Globus pallidus (tissue), 1 donor: ENCODE data around the gene FRMD3.

ENCODE experiments used
- DNase-seq: peaks from one replicate; pipeline ENCODE4 v3.0.0-alpha.2; 2015; ENCODE audit warnings: low spot score

The FRMD3 gene

DNA sequence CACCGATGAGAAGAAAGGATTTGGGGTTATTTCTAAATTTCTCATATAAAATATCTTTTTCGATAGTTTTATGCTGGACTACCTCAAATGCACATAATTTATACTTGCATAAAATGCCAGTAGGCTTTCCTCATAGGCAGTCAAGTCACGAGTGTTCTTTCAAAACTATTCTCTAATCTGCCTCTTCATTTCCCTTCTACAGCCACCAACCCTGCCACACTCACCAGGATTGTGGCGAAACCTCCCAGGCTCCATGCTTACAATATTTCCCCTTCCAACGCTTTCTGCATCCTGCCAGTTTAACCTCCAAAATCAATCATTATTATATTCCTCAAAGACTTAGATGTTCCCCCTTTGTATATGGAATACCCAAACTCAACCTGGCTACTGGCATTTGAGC lies 65.4 kb downstream of the FRMD3 start:
- DNase-seq, result no peak

DNA sequence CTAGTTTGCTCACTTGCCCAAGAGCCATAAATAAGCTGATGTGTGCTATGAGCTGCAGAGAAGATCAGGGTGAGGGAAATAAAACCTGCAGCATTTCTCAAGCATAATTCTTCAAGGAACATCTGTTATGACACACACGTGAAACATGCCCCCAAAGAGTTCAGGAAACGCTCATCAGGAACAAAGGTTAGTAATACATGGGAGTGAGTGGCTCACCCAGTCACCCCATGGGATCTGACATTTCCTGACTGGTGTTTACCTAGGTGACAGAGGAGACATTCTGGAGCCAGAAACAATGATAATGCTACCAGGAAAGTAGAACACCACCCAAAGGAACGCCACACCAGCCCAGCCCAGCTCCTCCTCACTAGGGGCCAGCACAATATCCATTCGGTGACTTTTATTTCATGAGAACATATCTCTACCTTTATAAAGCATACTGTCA lies 66.0 kb downstream of the FRMD3 start:
- DNase-seq, result no peak

DNA sequence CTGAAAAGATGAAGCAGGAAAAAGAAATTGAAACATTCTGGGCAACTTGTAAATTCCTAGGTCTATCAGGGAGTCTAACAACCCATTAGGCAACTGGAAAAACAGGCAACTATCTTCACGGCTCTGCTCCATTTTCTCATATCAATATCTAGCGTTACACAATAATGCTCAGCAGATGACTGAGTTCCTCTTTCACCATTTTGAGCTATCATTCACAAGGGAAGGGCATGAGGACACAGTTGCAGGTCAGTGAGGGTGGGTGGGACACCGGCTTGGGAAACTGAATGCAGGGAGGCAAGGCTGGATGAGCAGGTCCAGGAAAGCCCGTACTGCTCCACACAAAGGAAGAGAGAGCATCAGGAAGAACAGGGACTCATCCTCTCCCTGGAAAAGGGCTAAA lies 67.0 kb downstream of the FRMD3 start:
- DNase-seq, result no peak

DNA sequence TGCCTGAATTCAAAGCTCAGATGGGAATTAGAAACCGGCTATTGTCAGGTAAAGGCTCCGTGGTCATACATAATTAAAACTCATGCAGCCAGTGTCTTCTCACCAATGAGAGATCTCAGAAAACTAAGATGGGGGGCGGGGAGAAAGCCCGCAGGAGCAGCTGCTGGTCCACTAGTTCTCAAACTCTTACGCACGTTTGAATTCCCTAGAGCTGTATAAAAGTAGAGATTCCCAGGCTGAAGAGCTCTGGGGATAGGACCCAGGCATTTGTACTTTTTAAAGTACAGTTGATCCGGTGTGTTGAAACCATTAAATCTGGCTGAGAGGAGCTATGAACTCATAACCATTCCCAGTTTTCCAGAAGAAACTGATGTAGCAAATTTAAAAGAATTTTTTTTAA lies 68.5 kb downstream of the FRMD3 start:
- no peak for DNase-seq

DNA sequence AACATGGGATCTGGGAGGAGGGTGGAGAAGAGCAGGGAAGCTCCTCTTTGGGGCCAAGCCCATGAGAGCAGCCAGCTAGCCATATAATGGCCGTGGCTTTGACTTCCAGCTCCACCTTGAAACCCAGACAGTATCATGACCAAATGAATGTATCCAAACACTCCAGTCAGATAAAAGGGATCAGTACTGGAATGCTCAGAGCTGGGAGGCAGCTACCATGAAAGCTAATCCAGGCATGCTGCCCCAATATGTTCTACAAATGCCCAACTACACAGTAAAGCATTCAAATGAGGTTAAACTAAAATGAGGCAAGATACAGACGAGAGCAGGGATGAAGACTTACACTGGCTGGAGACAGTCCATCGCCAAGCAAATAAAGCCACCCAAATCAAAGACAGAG lies 69.4 kb downstream of the FRMD3 start:
- no peak for DNase-seq

DNA sequence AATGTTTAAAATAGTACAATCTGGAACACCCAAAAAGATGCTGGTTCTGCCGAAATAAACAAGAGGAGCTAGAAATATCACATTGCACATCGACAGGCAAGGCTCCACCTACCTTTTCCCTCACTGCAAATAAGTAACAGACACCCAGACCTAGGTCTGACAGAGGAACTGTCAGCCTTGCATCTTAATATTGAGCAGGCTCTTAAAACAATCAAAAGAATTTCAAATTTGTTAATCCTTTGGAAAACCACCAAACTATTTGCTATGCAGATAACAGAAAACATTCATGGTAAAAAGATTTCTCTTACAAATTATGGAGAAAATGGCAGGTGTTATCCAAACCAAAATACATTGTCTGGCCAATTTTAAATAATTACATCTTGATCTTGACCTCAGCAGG lies 71.3 kb downstream of the FRMD3 start:
- no peak for DNase-seq

DNA sequence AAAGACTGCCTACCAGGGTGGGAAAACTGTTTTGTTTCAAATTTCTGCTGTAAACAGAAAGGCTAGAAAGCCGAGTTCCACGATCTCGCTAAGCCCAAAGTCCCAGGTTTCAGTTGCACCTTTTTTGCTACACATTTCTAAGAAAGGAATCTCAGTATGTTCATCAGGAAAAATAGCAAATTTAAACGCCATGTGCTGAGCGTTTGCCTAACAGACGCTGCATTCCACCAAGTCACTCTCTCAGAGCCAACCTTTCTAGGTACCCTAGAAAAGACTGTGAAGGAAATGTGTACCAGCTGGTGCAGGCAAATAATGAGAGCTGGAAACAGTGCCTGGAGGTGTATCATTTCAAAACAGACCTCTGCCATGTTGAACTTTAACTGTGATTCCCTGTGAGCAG lies 71.8 kb downstream of the FRMD3 start:
- DNase-seq, result no peak

DNA sequence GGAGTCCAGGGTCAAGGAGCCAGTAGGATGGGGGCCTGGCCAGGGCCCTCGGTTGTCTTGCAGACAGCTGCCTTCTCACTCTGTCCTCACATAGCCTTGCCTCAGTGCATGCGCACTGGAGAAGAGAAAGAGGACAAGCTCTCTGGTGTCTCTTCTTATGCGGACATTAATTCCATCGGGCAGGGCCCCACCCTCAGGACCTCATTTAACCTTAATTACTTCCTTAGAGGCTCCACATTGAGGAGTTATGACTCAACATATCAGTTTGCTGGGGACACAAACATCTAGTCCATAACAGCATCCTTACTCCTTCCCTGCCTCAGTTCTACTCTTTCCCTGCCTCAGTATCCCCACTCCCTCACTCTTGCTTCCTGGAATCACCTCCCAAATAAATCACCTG lies 78.4 kb downstream of the FRMD3 start:
- no peak for DNase-seq

DNA sequence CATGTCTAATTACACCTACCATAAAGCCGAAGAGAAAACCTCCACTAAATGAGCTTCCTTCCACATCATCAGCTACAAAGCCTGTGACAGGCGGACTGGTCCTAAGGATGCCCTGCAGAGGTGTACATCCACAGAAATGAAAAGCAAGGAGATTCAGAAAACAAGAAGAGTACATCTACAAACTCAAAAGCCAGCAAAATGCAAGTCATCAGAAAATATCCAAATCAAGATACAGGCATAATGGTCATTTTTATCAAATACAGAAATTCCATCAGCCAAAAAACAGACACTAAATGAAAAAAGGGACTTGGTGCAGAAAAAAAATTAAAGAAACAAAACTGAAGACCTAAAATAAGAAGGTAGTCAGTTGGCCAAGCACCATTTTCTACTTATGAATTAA lies 79.7 kb downstream of the FRMD3 start:
- DNase-seq, result no peak

DNA sequence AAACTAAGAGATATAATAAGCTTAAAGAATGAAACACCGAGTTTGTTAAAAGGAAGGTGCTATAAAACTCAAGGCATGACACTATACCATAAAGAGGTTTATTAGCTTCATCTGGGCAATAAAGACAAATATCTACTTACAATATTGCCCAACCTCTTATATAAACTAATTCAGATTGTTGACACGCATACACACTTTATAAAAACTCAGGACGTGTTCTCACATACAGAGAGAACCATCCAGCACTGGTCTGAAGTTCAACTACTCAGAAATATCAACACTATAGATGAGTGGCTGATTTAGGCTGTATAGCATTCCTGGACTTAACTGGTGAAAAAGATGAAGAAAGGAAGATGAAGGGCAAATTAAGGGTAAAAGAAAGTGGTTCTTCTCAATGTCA lies 81.2 kb downstream of the FRMD3 start:
- no peak for DNase-seq

DNA sequence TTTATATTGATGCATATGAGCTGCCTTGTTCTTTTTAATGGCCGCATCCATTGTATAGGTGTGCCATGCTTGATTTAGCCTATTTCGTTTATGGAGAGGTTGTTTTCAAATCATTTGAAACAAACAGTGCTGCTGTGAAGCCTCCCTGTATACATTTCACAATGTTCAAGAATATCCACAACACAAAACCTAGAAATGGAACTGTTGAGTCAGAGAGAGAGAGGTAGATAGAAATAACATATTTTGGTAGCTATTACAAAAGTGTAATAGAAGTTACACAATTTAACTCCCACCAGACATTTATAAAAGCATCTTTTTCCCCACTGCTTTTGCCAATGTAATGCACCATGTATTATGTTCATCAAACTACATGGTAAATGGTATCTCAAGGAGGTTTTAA lies 82.0 kb downstream of the FRMD3 start:
- DNase-seq, result no peak

DNA sequence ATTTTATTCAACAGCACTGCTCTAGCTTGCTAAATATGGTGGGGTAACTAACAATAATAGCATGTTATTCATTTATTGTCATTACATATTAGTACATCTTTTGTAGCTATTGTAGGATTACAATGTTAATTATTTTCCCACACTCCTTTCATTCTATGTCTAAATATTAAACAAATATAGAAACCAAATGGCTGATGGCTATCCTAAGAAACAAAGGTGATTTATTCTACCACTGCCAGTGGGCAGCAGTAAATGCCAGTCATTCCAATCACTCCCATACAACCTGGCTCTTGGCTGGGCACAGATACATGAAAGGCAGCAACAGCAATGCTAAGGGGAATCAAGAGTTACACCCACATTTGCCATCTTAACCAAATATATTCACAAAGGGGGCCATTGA lies 84.1 kb downstream of the FRMD3 start:
- DNase-seq, result no peak

DNA sequence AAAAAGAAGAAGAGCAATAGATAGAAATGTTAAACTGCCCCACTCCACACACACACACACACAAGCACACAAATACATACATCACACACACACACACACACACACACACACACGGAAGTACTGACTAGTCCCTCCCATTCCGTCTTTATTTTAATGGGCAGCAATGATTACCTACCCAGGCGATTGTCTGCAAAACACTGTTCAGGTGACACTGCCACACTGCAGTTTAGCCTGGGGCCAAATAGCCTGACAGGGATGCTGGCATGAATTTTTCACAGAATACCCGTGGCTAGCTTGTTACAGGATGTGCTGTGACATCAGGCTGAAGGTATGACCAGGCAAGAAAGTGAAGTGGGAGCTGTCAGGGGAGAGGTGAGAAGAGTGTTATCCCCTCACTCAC lies 86.9 kb downstream of the FRMD3 start:
- no peak for DNase-seq

DNA sequence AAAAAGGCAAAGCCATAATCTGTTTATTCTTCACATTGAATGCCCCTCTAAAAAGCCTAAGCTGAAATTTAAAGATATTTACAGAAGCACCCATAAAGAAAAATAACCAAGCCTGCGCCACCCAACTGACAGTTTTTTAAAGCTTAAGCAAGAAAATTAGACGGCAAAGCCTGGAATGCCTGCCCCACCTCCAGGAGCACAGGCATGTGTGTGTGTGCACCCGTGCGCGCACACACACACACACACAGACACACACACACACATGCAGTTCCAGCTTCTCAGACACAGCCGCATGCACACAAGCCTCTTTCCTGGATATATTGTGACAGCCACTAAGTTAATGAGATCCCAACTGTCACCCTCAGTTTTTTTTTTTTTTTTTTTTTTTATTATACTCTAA lies 88.2 kb downstream of the FRMD3 start:
- no peak for DNase-seq

DNA sequence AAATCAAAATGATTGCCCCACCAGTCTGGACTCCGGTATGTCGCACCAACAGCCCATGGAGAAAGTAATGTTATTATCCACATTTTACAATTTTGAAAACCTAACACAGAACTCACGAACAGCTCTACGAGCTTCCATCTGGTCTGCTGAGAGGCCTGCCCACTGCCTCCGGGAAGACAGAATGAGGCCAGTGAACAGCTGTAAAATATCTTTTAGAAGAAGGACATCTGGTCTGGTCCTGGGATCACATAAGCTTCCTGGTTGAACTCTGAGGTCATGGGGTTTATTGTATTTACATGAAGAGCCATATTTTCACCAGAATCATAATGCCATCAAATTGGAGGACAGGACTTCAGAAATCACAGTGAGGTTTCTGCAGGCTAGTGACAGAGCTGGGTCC lies 89.0 kb downstream of the FRMD3 start:
- no peak for DNase-seq

DNA sequence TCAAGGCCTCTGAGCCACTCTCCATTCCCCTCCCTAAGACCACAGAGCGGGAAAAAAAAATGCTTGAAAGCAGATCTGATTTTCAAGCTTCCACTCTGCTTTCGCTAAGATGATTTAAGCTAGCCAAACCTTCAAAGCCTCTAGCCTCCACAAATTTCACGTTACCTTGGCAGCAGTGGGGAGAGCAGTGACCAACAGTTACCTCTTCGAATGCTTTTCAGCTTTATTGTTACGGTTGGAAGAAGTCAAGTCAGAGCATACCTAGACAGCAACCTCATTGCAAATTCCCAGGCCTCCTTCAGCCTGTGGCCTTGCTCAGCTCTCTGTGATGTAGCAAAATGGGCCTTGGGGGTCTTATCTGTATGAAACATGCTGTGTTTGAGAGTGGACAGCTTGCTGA lies 89.6 kb downstream of the FRMD3 start:
- no peak for DNase-seq

DNA sequence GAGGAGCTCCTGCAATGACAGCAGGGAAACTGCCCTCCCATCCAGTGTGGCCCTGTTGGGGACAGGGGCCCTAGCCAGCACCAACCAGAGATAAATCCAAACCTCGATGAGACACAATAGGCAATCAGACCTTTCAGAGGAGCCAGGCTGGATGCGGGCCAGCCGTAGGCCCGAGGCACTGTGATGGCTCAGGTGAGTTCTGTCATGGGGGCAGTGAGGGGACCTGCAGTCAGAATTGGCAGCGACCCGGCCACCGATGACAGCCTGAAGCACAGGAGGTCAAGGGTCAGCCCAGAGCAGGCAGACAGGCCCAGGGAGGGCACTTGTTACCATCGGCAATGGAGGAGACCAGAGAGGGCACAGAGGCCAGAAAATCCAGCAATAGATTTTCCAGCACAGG lies 90.8 kb downstream of the FRMD3 start:
- DNase-seq, result no peak

DNA sequence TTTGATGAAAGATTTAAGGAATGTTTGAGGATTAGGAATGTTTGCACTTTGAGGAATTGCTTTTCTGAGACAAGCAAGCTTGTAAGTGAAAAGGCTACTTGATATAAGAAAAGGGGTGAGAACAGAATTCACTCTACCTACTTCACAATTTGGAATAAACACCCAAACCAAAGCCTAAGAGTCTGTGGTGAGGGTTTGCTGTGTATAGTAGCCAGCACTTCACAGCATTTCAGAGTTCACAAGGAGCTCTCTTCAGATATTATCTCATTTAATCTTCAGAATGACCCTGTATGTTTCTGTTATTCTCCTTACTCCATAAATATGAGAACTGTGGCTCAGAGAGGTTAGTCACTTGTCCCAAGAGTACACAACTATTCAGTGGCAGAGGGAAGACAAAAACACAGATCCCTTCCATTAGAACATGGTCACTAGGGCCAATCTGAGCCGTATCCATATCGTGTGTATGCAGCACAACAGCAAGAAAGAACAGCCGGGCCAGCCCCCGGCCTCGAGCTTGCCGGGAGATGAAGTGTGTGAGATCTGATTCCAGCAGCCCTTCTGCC lies 92.4 kb downstream of the FRMD3 start:
- DNase-seq, result no peak

DNA sequence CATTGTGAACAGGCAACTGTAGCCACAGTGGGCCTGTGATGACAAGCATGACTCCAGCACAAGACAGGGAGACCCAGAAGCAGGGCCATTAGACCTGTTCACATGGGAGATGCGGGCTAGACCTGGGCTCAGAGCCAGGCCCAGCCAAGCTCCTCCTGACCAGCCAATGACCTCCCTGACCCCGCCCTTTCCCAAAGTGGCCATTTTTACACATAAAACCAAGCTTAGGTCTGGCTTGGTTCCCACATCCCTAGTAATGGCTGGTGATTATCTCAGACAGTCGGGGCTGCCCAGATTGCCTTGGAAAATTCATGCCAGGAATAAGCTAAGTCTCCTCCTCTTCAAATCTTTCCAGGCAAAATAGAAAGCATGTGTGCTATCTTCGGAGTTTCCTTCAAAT lies 94.1 kb downstream of the FRMD3 start:
- no peak for DNase-seq

DNA sequence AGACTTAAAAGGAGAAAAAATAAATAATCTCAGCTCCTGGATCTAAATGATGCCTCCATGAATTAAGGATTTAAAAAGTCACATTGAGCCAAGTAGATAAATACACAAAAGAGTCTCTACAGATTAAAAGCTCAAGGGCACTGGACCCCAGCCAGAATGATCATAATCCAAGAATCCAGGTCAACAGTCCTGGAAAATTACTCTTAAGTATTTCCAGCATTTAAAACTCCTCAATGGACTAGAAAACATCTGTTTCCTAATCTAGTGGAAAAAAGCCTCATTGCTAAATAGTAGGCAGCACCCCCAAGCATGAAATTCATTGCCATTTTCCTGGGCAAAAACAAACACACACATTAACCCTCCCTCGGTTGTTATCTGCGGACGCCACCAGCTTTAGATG lies 96.8 kb downstream of the FRMD3 start:
- DNase-seq, result no peak

DNA sequence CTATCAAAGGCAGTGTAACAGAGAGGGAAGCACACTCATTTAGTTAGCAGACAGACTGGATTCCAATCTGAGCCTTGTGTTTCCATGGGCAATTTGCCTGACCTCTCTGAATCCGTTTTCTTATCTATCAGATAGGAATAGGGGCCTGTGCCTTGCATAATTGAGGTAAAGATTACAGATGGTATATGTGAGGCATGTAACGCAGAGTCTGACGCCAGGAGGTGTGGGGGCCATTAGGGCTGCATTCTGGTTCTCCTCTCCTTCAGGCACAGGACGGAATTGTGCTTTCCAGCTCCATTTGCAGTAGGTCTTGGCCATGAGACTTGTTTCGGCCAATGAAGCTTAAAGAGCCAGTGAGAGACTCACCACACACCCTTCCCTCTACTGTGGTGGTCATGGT lies 97.6 kb downstream of the FRMD3 start:
- no peak for DNase-seq

DNA sequence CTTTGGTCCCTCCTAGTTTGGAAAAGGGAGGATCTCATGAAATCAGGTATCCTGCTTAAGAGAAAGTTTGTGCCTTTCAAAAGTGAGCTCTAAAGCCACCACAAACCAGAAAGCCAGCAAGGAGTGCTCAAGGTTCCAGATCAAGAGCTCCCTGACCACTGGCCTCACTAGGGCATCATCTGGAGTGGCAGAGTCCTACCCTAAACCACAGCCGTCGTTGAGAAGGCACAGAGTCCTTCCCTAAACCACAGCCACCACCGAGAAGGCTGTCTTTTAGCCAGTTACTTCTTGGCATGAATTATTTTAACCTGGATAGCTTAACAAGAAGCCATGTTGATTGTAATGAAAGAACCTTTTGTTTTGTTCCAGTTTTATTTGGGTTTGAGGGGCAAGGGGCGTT lies 102.9 kb downstream of the FRMD3 start:
- no peak for DNase-seq

DNA sequence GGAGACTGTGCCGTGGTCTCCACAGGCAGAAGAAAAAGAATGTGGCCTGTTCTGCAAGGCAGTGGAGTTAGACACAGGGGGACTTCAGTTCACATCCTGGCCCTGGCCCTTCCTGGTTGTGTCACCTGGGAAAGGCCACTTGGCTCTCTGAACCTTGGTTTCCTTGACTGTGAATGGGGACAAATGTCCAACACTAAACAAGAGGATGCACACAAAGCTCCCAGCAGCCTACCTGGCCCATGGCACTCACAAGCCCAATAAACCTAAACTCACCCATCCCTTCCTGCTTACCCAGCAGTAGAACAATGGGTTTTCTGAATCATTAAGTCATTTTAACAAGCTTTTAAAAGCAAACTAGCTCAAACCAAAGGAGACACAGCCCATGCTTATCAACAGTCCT lies 103.9 kb downstream of the FRMD3 start:
- DNase-seq, result no peak

DNA sequence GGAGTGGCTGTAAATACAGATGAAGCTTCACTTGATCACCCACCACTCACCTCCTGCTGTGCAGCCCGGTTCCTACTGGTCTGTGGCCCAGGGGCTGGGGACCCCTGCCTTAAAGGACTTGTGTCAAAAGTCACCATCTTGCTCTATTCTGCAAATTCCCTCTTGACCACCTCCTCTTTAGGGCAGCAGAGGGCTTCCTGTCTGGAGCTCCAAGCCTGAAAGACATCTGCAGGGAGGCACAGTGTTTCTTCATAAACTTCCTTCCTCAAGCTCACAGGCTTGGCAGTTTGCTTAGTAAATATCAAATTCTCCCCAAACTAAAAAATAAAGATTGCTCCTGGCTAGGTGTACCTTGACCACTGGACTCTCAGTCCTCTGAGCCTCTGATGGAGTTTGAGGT lies 104.4 kb downstream of the FRMD3 start:
- no peak for DNase-seq
